Body of pancreas (tissue), 4 donors: ENCODE measurements around the gene MAP4K4.

Source experiments
- CTCF ChIP-seq, 7 experiments: fragments of 450-650 bp in 4 of 7; fragments of 200-600 bp in 3 of 7; sonication (generic) in 3 of 7; IDR thresholded peaks; one replicate each; pipeline ENCODE4 v1.5.1; 2016 to 2019; ENCODE audit warnings: antibody characterized with exemption in 7 of 7
- POLR2A ChIP-seq, 3 donors: fragments of 450-650 bp; IDR thresholded peaks; one replicate each; pipeline ENCODE4 v1.6.1; 2016; ENCODE audit warnings: antibody characterized with exemption in 3 of 3, mild to moderate bottlenecking in 2 of 3

GRCh38 chr2:101771227-101771902 lies 73.9 kb downstream of the MAP4K4 start:
- no peak for TF ChIP-seq POLR2A (IDR thresholded peaks at IDR 0.05)
- TF ChIP-seq CTCF (IDR thresholded peaks at IDR 0.05), result no peak
